Activated gamma-delta T cell (primary cell): ENCODE data around the gene SERPINE2.

ENCODE experiments used
- DNase-seq: peaks from one replicate; lab custom pipeline; 2025; lab: John Stamatoyannopoulos, UW

The SERPINE2 gene

DNA sequence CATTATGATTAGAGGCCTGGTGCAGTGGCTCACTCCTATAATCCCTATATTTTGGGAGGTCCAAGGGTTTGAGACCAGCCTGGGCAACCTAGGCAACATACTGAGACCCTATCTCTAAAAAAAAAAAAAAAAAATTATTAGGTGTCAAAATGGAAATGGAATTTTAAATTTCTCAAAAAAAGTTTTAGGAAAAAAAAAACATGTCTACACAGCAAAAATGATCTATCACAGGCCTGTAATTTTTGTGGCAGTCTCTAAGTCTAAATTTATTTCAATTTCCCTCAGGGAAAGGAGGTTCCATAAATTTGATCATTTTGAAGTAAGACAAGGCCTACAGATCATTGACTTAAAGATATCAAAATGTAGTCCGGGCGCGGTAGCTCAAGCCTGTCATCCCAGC is 65.5 kb downstream of the SERPINE2 start:
- DNase-seq = no peak

DNA sequence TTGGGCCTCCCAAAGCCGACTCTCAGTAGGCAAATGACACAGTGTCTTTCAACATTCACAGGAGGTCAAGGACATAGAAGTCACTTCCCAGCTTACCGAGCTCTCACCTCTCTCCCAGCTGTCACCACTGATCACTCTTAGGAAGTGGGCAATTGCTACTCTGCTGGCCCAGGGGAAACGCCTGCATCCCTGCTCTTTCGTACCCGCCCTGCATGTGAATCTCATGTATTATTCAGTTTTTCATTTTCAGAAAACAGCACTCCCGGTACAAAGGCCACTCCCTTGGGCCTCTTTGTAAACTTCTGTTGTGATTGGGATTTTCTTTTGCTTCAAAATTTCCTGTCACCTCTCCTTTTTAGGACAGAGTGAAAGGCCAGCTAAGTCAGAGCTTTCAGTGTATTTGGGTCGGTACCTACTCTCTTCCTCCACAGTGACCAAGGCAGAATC is 66.4 kb downstream of the SERPINE2 start:
- DNase-seq = no peak

DNA sequence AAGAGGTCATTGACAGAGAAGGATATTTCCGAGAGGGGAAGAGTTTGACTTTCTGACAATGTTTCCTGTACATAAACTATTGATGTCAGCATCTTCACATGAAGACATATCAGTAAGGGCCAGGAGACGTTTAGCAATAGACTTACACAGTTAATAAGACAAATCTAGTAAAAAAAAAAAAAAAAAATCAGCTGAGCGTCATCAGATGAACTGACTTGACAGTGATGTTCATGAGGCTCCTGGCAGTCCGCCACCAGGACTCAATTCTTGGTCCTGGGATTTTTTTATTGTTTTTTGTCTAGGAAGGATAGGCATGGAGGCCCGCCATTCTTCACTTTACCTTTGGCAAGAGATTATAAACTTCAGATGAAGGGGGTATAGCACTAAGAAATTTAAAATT is 67.4 kb downstream of the SERPINE2 start:
- no peak for DNase-seq

DNA sequence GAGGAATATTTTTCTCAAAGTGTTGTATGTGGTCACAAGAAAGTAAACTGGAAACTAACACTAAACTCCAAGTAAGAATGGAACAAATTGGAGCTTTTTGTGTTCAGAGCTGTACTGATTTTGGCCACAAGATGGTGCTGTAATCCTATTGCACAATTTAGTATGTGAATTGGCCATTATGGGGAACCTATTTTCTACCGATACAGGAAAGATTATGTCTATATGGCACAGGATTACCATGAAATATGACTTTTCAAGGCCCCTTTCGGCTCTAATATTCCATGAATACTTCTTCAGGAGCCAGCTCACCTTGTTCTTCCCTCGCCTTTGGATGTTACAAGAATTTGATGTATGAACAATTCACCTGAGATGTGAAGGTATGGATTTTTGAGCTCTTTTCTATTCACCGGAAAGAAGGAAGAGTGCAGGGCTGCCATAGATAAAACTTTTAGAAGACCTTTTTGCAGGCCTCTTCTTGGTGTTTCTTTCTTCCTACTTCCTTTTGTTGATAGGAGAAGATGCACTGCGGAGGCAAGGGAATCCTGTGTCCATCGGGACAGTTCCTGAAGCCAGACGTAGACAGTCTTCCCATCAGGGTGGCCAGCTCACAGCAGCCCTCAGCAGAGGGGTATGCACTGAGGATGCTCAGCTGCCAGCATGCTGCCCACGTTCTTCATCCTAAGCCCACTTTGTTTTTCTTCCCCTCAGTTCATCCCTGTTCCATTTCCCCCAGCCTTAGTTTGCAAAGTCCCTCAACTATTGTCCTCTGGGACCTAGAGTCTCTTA is 68.5 kb downstream of the SERPINE2 start:
- DNase-seq = no peak

DNA sequence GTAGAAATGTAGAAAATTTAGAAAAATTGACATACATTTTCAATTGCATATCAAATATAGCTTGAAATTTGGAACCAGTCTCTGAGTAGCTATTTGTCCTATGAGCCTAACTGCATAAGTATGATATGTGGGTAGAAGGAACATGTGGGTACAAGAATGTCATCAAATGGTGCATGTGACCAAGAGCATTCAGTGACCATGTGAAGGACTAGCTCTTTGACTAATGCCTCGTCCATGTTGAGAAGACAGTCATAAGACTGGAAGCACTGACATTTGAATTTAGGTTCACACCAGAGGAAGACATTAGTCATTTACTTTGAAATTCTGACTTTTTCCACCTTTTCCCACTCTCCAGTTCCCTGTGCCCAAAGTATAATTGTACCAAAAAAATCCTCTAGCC is 69.2 kb downstream of the SERPINE2 start:
- DNase-seq = no peak

DNA sequence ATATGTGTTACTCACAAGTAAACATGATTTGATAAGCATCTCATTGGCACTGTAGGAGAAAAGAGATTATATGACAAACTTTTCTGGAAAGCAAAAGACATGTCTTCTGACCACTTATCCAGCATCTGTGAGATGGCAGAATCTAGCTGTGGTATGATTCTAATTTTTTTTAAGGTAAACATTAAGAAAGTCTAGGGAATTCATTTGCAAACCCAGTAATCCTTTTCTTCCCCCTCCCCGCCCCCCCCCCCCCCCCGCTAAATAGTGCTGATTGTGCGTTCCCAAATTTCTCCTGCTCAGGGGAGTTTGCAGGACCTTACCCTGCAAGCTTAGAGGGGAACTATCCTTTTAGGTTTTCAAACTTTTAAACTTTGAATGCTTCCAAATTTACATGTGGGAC is 69.8 kb downstream of the SERPINE2 start:
- no peak for DNase-seq

DNA sequence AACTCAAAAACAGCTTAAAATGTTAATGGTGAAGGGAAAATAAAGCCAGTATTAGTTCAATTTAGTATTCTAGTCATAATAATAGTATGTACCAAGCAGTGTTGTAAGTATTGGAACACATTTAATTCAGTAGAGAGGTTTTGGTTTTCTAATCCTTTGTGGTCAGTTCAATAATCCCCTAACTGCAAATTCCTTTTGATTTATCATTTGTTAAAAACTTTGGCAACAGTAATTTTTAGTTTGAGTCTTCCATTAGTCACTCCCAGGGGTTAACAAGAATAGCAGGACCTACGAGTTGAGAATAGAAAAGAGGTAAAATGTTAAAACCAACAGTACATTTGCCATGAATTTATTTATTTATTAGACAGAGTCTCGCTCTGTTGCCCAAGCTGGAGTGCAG is 71.1 kb downstream of the SERPINE2 start:
- DNase-seq = no peak

DNA sequence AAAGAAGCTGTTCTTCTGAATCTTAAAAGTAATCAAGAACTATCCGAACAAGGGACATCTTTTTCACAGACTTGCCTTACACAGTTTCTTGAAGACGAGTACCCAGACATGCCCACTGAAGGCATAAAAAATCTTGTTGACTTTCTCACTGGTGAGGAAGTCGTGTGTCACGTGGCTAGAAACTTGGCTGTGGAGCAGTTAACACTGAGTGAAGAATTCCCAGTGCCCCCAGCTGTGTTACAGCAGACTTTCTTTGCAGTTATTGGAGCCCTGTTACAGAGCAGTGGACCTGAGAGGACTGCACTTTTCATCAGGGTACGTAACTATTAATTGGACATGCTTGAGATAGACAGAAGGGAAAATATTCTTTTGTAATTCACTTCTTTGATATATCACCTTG is 79.4 kb downstream of the SERPINE2 start:
- no peak for DNase-seq

DNA sequence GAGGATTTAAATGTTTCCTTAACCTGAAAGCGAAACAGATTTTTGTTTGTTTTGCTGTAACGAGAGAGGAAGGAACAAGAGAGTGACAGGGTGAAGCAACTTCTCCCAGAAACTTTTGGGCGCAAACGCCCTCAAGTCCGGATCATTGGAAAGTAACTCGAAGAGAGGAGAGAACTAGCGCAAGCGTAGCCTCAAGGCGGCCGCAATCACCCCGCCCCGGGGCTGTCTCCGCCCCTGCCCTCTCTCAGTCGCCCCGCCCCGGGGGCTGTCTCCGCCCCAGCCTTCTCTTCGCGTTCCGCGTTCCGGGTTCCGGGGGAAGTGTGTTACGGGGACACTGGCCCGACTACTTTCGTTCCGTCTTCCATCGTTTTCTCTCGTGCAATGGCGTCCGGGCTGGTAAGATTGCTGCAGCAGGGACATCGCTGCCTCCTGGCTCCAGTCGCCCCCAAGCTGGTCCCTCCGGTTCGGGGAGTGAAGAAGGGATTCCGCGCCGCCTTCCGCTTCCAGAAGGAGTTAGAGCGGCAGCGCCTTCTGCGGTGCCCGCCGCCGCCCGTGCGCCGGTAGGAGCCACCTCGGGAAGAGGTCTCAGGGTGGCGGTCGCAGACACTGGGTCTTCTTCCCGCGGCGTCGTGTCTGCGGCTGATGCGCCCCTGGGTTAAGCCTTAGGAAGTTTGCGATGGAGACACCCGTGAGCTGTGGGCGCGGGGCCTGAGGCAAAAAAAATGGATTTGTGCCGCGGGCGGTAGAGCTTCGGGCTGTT is 81.8 kb downstream of the SERPINE2 start, which contains the start of gene MRPL44:
Gene MRPL44 (plus strand): TSS at position 372 of the 760 bp plus-strand sequence. CDS start 10 bp downstream, at position 382.
- peak; percentile 83 for DNase-seq

DNA sequence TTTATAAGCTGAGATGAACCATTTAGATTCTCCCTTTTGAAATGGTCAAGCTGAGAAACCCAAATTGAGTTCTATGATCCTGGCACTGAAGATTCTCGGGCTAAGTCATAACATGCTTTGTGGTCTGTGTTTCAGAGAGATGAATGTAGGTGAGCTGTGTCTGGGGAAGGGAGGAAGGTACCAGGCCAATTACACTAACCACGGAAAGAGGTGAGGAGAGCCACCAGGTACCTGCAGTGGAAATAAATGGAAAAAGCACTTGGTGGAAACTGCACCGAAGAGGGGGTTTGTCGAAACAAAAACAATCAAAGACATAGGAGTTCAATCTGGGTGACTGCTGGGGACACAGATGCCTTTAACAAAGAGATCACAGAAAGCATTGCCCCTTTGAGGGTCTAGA is 82.8 kb downstream of the SERPINE2 start:
- DNase-seq = no peak

DNA sequence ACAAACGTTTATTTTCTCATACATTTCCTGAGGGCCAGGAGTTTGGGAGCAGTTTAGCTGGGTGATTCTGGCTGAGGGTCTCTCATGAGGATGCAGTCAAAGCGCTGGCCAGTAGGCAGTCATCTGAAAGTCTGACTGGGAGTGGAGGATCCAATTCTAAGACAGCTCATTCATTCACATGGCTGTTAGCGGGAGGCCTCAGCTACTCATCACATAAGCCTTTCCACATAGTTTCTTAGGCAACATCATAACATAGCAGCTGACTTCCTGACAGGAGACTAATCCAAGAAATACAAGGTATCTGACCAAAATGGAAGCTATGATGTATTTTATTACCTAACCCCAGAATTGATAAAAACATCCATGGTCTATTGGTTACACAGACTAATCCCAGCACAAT is 84.7 kb downstream of the SERPINE2 start:
- no peak for DNase-seq

DNA sequence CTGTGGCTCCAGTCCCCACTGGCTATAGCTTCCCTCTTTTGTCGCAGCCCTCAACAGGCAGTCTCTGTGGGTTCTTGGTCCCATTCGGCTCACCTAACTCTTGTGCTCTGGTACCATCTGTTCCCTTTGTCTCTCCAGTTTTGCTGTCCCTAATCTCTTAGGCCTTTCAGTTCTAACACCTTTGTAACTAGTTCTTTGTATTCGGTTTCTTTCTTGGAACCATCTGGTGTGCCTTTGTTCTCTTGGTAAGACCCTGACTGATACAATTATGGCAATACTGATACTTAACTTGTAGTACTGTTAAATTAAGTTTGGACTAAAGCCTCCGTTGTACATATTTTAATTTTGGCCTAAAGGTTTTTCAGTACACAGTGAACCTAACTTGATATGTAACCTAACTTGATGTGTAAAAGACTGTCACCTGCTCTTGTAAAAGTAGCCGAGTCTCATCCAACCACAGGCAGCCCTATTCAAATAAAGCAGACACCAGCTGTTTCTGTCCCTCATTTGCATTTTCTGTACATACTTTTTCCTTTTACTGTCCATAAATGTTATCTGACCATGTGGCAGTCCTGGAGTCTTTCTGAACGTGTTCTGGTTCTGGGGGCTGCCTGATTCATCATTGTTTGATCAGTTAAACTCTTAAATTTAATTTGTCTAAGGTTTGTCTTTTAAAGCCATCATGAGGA is 86.7 kb downstream of the SERPINE2 start:
- DNase-seq = no peak

DNA sequence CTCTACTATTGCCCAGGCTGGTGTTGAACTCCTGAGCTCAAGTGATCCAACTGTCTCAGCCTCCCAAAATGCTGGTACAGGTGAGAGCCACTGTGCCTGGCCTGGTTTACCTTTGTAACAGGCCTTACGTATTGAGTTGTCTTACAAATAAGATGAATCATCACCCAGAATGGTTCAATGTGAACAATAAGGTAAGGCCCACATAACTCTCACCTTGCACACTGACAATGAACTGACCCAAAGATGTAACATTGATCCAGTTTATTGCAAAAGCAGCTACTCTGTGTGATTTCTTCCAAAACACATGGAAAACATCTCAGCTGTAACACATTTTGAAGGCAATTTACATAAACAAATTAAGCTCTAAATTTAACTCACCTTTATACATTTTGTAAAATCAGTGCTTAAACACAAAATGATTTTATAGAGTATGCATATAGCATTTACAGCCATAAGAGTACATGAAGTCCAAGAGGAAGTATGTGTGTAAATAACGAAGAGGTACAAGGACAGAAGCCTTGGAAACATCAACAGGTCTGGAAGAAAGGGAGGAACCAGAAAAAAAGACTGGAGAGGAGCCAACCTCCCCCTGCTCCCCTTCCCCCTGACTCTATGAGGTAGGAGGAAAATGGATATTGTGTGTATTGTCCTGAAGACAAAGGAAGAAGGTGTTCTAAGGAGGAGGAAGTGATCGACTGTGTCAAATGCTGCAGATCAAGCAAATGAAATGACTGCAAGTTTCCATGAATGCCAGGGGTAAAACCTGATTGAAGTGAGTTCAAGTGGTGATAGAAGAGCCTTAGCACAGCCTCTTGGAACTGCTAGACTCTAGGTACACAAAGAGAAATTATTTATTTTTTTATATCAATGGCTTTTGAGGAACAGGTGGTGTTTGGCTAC is 88.4 kb downstream of the SERPINE2 start:
- no peak for DNase-seq

DNA sequence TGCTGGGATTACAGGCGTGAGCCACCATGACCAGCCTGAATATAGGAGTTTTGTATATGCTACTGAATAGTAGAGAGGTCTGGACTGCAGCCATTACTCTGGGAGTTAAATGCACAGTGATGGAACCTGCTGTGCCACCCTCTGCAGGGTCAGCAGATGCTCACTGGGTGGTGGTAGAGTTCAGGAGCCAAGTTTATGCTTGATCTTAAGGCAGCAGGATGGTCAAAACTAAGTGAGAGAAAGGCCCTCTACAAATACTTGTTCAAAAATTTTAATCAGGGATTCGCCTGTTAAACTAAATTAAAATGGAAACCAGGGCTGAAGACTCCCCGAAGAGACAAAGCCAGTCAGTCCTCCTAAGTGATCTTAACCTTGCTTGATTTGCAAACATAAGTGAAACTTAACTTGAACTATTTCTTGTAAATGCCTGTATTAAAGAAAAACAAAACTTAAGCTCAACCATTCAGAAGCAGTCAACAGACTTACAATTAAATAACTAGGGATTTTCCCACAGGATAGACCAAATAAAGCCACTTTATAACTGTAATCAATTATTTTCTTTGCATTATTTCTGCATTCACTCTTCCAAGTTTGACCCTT is 89.7 kb downstream of the SERPINE2 start:
- DNase-seq = no peak

DNA sequence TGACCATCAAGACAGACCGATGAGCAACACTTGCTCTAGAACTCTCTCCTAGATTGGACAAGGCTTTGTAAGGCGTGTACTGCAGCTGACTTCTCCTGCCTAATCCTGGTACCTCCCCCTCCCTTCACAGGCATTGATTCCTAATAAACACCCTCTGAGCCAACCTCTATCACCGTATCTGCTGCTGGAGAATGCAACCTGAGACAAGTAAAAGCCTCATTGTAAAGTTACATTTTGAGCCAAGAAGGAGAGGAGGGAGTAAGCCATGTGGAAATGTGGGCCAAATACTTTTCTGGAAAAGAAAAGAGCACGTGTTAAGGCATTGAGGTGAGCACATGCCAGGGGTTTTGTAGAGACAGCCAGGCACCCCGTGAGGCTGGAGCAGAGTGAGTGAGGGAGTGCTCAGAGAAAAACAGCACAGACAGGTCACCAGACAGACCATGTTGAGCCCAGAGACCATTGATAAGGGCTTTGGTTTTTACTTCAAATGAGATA is 91.3 kb downstream of the SERPINE2 start:
- DNase-seq = no peak

DNA sequence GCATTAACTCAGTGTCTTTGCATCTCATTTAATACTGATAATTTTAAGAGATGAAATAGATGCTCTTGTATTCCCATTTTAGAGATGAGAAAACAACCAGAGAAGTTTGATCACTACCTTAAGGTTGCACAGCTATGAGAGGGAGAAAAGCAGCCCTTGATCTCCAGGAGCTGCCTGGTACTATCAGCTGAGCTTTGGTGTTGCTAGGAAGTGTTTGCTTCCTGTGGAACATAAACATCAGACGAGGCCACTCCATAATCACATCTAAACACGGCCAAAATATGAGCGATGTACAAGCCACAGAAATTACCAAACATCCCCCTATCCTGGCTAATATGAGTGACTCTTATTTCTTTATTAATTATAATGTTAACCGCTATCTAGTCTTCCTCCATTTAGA is 93.3 kb downstream of the SERPINE2 start:
- no peak for DNase-seq

DNA sequence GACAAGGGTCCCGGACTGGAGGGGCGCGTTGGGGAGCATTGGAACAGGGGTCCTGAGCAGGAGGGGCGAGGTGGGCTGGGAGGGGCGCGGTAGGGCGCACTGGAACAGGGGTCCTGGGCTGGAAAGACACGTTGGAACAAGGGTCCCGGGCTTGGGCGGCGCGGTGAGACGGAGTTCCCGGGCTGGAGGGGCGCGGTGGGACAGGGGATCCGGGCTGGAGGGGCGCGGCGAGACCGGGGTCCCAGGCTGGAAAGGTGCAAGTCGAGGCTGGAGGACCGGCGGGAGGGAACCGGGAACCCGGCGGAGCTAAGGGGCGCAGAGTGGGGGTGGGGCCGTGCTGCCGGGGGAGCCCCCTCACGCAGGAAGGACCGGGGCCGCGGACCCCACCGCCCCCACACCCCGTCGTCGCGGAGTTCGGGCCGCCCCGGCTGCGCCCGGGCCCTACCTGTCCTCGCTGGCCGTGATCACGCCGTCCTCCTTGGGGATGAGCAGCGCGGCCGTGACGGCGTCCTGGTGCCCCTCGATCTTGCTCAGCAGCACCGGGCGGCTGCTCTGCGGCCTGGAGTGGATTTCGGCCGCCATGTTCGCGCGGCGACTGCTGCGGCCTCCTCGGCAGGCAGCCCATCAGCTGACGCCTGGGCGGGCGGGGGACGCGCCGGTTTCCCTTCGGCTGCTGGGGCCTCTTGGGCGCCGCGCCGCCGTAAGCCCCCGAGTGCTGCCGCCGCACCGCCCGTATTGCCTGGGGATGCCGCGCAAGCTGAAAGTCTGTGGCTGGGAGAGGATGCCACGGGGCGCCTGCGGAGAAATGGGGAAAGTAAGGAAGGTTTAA is 94.2 kb downstream of the SERPINE2 start, which contains the start of gene WDFY1:
Gene WDFY1 (minus strand): TSS at position 633 of the 829 bp plus-strand sequence. CDS start 51 bp downstream, at position 582.
- peak; percentile 66 for DNase-seq

DNA sequence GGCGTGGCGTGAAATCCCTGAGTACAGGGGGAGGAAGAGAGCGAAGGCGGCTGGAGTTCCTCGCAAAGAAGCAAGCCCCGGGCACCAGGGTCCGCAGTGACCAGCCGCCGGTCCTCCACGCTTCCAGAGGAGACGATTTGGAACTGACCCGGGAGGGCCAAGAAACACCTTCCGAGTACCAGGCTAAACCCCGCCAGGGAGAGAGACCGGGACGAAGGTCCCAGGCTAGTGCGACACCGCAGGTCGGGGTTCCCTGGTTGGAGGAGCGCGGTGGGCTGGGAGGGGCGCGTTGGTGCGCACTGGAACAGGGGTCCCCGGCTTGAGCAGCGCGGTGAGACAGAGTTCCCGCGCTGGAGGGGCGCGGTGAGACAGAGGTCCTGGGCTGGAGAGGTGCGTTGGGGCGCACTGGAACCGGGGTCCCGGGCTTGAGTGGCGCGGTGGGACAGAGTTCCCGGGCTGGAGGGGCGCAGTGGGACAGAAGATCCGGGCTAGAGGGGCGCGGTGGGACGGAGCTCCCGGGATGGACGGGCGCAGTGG is 94.9 kb downstream of the SERPINE2 start:
- DNase-seq = peak; percentile 16

DNA sequence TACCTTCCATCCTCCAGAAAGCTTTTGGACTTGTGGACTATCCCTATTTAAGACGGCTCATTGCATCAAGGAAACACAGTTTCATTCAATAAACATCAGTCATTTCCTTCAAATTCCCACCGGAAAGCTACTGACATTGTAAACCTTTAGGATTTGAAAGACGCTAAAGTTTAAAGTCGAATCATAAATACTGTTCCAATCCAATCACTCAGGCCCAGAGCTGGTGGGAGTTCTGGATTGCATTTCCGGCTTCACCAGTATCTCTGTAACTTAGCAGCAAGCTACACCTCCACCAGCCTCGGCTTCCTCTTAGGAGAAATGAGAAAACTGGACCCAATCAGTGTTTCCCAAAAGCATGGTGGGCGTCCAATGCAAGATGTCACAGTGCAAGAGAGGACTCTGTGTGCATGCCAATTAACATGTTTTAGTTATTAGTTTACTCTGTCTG is 95.5 kb downstream of the SERPINE2 start:
- DNase-seq = no peak

DNA sequence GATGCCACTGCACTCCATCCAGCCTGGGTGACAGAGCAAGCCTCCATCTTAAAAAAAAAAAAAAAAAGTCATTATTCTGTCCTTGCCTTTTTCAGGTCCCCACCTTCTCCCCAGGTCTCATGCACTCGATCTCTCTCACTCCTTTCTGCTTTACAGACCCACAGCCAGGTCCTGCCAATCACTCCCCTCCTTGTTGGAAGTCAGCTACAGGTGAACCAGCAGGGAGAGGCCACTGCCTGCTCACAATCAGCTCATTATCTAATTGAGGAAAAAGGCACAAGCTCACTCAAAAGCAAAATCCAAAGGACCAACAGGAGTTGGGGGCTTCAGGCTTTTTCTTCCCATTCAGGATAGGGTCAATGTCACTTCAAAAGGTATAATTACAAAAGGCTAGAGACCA is 96.0 kb downstream of the SERPINE2 start:
- DNase-seq = no peak
